GM19324 (cell line): ENCODE measurements around the gene METTL24.
"Not testable (repeated sequence)": the region's sequence is repeated elsewhere in the genome, so short reads cannot be mapped to it uniquely, and the experiment has no call there.

Source experiments
- ATAC-seq: cut with Tn5 transposase; IDR thresholded peaks from one replicate; pipeline ENCODE4 v1.9.1; 2021; ENCODE audit warnings: mild to moderate bottlenecking, moderate library complexity; ENCODE audit not compliant: unreplicated experiment, low FRiP score

METTL24 gene

DNA sequence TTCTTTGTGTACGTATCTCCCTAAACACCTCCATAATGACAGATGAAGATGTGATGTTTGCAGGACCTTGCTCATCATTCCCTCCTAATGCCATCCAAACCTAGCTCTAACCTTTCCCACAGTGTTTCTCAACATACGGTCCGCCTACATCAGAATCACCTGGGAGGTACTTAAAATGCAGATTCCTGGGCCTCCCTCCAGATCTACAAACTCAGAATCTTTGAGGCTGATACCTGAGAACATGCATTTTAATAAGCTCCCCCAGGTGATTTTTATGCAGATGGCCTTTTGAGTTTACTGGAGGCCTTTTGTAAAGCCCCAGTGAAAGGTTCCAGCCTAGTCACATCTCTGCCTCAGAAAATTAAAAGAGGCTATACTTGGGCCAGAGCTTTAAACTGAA is 40.5 kb downstream of the METTL24 start:
- no peak for ATAC-seq

DNA sequence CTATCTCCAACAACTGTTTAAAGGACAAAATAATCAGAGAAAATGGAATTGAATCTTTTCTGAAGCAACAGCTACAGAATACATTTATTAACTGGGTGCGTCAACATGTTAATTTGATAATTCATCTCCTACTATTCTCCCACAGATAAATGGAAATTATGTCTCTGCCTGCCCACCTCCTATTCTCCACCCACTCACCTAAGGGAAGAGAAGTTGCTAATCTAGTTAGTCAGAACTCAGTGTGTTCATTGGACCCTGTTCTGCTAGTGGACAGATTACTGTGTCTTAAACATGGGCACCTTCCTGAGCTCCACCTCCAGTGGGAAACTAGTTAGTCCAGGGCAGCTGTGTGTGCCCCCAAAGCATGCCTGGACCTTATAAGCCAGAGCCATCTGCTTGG is 41.0 kb downstream of the METTL24 start:
- ATAC-seq: no peak

DNA sequence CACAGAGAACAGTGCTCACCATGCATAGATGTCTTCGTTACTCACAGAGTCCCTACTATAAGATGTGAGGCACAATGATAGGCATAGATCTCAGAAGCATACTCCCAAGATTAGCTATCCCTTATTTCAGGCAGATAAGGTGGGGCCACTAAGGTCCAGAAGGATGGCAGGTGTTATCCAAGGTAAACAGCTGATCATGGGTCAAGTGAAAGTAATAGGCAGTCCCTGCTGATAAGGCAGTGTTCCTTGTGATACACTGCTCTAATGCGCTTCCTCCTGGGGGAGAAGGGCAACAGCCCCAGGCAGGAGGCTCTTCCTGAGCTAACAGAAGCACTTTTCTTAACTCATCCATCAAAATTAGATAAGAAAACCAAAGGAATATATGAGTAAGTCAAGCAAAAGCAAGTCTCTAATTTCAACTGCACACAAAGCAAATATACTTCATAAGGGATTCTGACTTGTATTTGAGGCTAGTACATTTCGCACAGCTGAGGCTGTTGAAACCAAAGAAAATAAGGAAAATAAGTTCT is 42.2 kb downstream of the METTL24 start:
- ATAC-seq: no peak

DNA sequence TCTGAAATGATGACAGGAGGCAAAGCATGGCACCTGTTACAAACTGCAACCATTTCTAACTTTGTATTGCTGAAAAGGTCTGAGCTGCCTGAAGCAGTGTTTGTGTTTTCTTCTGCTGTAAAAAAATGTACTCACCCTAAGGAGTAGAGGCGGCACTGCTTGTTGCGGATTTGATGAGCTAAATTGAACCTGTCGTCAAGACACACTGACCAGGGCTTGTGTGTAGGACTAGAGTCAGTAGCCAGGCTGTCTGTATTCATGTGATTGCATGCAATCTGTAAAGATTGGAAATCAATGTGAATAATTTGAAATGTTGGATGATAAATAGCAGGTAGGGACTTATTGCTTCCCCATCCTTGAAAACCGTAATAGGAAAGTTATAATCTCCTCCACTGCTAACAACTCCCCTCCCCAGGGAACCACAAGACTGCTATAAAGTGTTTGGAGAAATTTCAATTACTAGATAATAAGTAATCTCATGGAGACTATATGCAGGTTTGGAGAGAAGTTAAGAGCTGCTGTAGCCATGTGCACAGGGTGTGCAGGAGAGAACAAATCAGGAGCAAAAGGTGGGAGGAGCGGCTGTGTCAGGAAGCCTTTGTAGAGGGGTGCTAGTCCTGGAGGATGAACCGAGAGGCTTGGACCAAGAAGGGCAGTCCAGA is 42.8 kb downstream of the METTL24 start:
- no peak for ATAC-seq

DNA sequence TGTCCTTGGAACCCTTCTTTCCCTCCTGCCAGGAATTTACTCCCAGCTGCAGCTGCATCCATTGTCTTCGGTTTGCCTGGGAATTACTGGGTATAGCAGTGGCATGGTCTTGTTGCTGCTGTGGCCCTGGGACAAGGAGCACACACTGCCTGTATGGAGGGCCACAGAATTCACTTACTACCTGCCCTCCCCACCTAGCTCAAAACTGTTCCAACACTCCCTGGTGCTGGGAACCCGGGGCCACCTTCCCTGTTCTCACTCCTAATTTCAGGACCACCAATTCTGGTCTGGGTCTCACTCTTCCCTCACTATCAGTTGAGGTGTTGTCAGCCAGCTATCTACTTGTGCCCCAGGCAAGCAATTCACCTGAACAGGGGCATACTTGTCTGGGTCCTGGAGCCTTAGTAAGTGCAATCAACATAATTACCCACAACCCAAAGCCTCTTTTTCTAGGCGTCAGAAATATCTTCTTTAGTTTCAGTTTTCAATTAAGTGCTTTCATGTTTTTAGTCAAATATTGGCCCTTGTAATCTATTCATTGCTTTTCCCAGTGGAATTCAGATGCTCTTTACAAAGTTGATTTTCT is 47.2 kb downstream of the METTL24 start:
- ATAC-seq: no peak

DNA sequence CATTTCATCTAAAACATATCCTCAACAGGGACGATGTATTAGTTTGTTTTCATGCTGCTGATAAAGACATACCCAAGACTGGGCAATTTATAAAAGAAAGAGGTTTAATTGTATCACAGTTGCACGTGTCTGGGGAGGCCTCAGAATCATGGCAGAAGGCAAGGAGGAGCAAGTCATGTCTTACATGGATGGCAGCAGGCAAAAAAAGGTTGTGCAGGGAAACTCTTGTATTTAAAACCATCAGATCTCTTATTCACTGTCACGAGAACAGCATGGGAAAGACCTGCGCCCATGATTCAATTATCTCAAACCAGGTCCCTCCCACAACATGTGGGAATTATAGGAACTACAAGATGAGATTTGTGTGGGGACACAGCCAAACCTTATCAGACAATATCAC is 48.7 kb downstream of the METTL24 start:
- ATAC-seq: not testable (repeated sequence)

DNA sequence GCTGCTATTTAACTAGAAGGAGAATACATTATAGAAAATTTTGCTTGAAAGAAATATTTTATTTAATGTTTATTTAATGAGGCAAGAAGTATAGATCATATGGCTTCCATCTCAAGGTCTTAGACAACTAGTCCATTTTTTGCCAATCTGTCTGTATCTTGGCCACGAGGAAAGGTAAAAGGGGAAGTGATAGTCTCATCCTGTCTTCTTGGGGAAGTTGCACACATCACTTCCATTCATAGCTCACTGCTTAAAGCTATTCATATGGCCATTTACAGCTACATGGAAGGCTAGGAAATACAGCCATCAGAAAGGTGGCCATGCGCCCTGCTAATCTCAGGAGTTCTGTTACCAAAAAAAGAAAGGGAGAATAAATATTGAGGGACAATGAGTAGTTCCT is 50.8 kb downstream of the METTL24 start:
- no peak for ATAC-seq

DNA sequence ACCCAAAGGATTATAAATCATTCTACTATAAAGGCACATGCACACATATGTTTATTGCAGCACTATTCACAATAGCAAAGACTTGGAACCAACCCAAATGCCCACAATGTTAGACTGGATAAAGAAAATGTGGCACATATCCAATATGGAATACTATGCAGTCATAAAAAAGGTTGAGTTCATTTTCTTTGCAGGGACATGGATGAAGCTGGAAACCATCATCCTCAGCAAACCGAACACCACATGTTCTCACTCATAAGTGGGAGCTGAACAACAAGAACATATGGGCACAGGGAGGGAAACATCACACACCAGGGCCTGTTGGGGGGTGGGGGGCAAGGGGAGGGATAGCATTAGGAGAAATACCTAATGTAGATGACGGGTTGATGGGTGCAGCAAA is 52.3 kb downstream of the METTL24 start:
- ATAC-seq: not testable (repeated sequence)

DNA sequence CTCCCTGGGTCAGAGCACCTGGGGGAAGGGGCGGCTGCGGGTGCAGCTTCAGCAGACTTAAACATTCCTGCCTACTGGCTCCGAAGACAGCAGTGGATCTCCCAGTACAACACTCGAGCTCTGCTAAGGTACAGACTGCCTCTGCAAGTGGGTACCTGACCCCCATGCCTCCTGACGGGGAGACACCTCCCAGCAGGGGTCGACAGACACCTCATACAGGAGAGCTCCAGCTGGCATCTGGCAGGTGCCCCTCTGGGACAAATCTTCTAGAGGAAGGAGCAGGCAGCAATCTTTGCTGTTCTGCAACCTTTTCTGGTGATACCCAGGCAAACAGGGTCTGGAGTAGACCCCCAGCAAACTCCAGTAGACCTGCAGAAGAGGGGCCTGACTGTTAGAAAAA is 54.5 kb downstream of the METTL24 start:
- ATAC-seq: not testable (repeated sequence)

DNA sequence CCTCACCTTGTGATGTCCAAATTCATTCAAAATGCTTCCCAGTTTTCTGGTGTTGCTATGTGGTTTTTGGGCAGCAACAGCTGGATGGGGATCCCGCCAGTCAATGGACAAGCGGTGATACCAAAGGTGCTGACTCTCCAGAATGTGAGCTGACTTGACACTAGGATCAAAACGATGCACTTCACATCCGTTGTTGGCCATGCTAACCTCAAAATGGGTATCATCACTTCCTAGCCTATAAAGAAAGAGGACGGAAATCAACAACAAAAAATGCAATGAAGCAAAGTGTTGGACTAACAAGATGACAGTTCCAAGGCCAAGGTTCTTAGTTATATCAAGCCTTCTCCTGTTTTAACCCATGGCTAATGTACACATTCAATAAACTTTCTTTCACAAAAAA is 59.2 kb downstream of the METTL24 start:
- ATAC-seq: no peak

DNA sequence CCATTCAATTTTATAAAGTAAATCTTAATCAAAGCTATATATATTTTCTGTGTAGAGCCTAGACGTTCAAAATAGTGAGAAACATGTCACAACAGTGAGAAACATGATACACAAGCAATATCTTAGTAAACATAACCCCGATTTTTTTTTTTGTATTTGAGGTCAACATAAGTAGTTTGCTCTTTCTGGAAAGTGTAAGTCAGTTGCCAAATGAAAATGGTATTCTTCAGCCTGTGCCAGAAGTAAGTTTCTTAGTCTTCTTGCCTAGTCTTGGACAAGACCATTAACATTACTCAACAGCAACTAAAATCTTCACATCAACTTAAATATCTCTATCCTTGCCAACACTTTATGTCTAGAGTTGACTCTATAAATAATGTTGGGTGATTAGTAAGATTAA is 59.7 kb downstream of the METTL24 start:
- ATAC-seq: no peak

DNA sequence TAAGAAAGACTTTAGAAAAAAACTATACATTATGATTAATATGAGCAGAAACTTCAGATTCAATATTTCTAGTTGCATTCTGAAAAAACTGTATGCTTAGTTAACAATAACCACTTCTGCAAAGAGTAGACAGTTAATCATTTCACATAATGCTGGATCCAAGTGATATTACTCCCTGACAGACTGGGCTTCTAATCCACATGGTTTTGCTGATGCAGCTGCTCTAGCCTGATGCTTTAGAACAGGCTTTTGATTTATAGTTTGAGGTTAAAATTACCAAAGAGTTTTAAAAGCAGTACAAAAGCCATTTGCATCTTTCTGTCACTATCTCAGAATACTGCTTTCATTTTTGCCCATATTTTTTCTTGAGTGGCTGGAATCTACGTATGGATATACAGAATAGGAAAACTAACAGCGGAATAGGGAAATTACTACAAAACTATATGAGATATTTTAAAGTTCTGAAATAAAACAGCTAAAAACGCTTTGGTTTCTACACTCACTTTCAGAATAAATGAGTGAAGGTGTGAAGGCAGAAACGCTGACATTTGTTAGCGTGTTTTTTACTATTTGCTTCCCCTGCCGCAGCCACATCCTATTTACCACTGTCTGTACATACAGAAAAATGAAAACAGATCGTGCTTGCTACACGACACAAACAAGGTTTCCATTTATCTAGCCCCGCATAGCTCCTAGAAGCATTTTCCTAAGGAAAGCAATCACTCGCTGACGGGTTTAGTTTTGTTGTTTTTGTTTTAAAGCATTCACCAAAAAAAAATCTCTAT is 61.7 kb downstream of the METTL24 start:
- no peak for ATAC-seq

DNA sequence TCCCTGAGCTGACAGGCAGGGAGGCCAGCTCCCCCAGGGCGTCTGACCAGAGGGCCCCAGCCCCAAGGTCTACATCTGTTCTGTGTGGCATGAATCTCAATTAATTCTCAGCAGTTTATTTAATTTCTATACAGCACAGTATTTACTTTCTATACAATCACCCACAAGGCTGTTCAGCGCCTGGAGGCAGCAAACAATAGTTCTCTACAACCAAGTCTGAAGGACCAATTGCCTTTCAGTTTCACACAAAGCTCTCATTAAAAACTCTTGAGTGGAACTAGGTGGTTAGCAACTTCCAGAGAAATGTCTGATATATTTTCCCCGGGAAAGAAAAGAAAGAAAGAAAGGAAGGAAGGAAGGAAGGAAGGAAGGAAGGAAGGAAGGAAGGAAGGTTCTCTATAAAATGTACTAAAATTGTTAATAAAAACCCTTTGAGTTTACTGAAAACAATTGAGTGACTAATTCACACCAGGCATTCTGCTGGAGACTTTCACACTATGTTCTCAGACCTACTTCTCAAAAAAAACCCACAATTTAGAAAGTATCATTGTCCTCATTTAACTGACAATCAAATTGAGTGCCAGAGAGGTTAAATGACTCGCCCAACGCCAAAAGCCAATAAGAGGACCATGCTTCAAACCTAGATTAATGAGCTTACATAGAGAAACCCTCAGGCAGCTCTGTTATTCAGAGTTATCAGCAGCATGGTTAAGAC is 62.5 kb downstream of the METTL24 start:
- no peak for ATAC-seq

DNA sequence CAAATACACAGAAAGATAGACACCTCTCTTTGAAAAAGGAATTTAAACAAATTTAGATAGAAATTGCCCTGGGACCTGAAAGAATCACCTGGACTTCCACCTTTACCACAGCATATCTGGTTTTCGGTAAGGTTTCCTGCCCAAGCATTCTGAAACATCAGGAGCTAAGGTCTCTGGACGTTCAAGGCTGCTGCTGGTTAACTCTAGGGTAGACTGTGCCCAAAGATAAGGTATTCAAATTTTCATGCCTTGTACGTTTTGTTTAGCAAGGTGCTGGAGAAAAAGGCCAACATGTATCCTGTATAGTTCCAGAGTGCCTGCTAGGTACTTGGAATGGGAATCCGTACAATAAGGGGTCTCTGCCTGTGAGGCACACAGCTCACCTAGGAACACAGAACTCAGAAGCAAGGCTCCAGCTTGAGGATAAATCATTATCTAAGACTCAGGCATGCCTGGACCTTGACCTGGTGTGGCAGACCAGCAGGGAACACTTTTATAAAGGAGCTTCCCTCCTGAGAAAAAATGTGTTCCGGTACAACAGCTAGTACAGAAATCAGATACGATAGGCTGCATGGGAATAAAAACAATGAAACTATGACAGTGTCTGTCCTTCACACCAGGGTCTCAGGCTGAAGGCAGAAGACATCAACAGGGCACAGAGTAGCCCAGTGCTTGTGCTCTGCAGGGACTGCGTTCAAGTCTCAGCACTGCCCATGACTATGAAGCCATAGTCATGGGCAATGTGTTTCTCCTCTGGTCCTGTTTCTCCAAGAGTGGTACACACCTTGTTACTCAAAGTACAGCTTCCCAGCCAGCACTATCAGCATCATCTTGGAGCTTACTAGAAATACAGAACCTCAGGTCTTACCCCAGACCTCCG is 70.4 kb downstream of the METTL24 start:
- no peak for ATAC-seq

DNA sequence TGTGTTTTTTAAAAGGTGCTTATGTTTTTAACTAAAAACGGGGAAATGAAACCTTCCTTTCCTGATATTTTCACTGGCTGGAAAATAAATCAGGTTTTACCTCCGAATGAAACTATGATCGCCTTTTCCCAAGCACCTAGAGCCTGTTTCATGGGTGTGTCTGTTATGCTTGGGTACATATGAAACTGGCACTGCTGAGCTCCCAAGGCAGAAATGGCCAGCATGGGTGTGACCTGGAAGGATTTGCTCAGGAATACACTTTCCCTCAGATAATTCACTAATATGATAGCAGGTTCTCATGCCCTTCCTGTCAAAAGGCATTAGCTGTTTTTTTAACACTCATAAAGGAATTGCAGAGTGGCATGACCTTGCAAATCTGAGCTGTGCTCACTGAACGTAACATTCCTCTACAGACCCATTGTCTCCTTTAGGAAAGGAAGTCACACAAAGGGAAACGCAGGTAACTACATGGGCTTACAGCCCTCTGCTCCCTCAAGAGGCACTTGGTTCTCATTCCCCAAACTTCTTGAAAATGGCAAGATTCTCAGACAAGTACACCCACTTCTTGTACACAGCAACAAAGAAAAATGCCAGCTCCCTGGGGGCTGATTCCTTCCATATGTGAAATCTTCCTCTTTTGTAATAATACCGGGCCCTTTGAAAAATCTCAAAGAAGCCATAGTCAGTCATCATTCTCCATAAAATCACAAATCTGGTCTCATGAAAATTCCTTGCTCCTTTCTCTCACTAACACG is 72.7 kb downstream of the METTL24 start:
- ATAC-seq: no peak

DNA sequence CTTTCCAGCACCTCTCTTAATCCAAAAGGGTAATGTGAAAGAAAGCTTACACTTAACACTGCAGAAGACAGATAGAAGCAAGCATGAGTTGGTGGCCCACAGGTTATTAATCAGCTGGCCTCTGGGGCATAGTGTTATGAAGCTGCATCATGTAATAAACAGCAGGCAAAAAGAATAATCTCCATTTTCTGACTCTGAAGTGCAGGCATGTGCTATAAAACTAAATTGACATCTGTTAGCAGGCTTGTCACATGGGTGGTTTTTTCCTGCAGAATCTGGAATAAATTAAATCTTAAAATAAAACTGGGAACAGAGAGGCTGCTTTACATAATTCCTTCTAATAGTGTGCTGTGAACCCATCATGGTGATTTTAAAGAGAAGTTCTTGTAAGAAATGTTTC is 73.3 kb downstream of the METTL24 start:
- ATAC-seq: no peak

DNA sequence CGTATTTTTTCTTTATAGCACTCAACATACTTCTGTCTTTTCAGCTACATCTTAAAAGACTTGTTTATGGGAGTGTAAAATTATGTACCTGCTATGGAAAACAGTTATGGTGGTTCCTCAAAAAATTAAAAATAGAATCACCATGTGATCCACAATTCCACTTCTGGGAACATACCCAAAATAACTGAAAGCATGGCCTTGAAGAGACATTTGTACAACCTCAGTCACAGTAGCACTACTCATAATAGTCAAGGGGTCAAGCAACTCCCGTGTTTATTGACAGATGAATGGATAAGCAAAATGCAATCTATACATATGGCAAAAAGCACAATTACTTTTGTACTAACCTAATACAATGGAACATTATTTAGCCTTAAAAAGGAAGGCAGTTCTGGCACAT is 74.5 kb downstream of the METTL24 start:
- ATAC-seq: no peak

DNA sequence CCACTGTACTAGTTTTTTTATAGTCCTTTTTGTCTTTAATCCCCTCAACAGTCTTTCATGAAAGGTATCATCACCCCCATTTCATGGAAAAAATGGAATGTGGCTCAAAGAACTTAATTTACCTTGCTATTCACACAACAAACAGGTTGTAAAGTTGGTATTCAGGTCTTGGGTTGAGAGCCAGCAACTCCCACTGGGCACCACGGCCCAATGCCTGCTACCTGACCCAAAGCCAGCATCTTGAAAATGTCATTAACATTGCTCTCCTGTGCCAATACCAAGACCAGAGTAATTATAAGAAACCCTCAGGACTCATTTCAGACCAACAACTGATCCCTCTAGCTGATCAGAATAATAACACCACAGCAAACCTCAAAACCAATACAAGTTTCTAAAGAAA is 75.7 kb downstream of the METTL24 start:
- ATAC-seq: no peak

DNA sequence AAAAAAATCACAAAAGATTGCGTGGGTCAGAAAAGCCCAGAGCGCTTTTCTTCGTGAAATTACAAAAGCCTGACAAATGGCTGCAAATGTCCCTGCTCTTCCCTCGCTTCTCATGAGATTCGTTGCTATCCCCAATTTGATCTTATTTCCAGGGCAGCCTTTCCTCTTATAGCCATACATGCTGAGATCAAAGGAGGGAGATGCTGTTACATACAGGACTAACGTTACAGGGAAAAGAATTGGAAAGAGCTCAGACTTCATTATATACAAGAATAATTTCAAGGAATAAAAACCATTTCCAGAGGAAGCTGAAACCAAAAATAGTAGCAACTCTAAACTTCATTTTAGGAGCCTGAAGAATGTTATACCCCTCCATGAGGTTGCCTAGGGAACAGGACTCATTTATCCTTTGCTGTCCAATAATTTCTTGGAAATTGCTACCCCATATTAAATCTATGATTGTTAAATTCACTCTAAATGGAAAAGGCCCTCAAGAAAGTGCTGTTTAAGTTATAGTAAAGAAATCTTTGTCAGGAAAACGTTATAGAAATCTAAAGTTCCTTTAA is 81.0 kb downstream of the METTL24 start:
- ATAC-seq: no peak
